COLO829 (cell line): ENCODE measurements around the gene MORC2.
A peak's percentile ranks its signal among the peaks of the same experiment; 100 is the strongest.

Experiments used
- DNase-seq: peaks from one replicate; pipeline ENCODE4 v3.0.0; 2012; ENCODE audit warnings: low spot score

The MORC2 gene

DNA sequence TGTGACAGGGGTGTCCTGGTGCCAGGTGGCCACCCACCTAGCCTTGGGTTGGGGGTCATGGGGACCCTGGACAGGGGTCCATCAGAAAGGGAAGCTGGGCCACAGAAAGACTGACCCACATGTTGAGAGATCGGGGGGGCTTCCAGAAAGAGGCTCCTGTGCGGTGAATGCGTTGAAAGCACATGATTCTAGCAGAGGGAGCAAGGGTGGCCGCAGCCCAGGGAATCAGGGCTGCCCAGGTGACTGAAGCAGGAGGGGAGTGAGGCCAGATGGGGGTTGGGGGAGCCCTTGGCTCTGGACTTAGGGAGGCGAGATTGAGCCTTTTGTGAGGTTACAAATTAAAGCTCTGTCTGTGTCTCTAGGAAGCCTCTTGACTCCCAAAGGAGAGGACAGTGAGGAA lies 80.7 kb downstream of the MORC2 start:
- no peak for DNase-seq

DNA sequence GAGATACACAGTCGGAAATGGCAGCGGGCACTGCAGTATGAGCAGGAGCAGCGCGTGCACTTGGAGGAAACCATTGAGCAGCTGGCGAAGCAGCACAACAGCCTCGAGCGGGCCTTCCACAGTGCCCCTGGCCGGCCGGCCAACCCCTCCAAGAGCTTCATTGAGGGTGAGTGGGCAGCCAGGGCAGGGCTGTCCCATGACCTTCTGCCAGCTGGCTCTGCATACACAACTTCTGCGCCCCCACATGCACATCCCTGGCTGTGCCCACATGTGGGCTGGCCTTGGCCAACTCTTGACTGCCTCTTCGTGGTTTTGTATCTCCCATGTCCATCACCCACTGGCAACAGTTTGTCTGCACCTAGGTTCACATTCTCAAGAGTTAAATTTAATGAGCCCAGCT lies 81.1 kb downstream of the MORC2 start:
- DNase-seq = no peak

DNA sequence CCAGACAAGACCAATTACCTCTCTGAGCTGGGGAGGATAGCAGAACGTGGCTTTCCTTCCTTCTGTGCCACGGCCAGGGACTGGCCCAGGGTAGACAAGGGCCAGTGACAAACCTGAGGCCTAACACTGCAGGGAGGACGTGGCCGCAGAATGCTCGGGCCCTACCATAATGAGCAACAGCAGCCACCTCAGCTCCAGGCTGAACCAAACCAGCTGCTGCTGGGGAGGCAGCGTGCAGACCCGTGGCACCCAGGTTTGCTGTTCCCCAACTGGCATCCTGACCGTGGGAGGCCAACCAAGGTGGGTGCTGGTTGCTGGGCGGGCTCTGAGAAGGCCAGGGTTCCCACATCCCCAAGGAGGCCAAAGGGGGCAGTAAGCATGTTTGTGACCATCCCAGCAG lies 83.0 kb downstream of the MORC2 start:
- no peak for DNase-seq

DNA sequence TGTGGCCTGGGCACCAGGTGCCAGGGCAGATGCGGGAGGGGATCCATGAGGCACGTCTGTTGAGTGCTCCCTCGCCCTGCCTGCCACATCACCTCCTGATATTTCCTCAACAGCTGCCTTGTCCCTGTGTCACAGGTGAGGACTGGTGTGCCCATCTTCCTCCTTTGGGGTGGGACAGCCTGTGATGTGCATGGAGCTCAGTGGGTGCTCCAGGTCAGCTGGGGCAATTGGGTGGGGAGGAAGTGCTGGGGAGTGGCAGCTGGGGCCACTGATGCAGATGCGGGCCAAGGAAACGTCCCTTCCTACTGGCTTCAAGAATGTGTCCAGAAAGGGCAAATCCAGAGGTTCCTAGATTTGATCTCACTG lies 83.6 kb downstream of the MORC2 start:
- DNase-seq = no peak

DNA sequence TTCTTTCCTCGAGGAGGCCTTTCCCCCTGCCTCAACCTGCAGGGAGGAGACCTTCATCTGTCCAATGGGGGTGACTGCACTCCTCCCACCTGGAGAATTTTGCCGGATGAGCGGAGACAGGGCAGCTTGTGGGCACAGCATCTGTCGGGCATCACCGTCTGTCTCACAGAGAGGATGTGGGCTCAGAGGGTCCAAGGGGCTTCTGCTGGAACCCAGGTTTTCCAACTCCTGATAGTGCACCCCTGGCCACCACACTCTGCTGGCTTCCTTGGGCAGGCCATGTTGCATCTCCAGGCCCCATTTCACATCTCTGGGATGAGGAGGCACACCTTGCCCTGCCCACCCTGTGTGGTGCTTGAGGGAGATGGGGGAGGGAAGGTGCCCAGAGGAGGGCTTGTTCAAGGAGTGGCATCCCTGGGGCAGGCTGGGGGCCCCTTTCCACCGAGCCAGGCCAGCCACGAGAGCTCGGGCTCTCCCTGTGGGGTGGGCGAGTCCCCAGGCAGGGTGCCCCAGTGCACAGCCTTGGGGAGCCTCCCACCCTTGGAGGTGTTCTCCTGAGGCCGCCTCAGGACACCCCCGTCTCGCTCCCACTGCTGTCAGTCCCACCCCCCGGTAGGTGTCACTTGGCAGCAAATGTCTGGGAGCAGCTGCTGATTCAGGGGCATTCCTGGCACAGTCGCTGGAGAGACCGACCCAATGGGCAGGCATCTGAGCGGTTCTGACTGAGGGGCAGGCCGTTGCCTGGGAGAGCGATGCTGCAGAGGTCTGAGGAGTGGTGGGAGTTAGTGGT lies 84.2 kb downstream of the MORC2 start:
- no peak for DNase-seq

DNA sequence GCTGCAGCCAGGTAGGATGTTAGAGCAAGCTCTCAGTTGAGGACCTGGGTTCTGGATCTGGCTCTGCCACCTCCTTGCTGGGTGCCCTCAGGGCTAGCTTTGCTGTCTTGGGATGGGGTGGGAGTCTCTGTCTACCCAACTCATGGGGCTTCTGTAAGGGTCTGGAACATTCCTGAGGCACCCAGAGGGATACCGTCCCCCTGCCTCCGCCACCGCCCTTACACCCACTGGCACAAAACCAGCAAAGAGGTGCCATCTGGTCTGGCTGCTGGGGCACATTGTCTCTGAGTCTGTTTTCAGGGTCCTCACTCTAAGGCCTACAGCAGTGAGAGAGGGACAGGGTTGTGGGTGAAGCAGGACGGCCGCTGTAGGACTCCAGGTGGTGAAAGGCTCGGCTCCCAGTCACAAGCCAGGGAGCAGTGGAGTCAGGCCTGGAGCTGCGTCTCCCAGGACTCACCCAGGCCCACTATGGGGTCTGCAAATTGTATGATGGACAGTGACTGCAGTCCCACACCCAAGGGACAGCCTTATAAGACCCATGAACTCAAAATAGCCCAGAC lies 84.9 kb downstream of the MORC2 start:
- no peak for DNase-seq

DNA sequence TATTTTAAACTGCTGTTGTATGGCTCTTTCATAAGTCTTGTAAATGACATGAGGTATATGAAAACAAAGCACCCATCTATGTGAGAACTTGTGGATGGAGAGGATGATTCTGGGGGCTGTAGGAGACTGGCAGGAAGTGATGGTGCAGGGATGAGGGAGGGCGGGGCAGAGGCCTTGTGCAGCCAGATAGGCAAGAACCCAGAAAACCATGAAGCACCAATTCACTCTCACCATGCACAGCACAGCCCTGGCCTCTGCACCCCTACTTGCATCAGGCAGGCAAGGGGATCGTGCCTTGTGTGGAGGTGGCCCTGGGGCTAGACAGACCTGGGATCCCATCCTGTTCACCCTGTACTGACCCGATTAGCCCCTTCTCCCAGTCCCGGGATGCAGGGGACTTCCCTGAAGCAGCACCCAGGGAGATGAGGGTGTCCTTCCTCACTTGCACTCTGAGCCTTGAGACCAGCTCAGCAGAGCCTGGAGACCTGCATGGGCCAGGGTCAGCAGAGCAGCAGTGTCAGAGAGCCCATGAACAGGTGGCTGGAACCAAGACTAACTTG lies 85.5 kb downstream of the MORC2 start:
- DNase-seq = peak; percentile 27

DNA sequence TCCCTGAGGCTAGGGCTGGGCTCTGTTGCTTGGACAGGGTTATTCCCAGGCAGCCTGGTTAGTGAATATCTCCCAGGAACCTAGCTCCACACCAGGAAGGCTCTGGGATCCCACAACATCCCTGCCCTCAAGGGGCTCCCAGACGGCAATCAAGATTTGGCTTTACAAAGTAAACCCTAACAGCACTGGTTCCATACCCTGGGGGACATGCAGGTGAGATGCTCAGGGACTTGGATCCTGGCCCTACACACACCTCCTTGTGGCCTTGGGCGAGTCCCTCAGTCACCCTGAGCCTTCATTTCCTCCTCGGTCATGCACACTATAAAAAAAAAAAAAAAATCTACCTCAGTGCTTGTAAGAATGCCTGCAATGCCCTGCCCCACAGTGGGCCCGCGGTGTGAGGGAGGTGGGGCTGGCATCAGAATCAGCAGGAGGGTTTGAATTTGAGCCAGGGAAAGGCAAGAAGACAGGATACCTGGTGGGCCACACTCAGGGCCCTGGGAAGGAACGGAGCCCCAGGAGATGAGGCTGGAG lies 86.3 kb downstream of the MORC2 start:
- DNase-seq = no peak

DNA sequence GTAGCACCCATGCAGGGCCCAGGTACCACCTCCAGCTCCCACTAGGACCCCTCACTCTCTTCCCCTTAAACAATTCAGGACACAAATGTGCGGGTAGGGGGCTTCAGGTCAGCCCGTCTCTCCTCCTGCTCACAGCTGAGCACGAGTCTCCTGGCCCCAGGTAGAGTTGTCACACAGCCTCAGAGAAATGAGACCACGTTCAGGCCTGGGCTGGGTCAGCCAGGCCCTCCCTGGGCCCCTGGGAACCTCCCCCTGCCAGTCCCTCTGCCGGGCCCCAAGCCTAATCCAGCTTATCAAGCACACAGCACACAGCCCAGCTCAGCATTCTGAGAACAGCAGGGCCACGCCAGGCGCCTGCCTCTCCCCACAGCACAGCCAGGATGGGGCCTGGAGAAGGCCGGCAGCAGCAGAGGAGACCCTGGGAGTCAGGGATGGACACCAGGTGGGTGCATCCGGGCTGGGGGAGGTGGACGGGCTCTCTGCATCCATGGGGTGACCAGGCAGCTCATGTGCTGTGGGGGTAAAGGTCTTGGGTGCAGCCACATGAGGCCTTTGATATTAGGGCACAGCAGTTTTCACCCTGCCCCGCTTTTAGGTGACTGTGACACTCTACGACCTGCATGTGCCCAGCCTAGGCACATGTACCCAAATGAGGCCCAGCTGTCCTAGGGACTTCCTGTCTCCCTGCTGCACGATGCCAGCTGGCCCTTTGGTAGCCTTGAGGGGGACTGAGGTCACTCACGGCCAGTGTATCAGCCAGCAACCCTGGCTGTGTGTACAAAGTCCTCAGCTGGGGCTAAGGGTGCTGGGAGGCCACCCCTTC lies 87.0 kb downstream of the MORC2 start:
- no peak for DNase-seq

DNA sequence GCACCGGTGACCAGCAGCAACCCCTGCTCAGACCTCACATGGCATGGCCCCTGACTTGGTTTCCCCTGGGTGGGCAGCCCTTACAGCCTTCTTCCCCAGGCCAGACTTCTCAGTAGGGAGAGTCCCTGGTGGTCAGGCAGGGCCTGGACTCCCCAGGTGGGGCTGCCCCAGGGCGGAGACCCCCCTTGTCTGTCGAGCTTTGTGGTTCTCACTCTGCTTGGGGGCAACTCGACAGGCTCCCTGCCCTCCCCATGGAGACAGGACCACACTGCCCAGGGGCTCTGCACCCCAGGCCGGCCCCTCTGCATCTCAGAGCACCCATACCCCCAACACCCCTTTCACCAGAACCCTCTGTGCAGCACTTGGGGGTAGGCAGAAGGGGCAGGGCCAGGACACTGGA lies 87.7 kb downstream of the MORC2 start:
- no peak for DNase-seq

DNA sequence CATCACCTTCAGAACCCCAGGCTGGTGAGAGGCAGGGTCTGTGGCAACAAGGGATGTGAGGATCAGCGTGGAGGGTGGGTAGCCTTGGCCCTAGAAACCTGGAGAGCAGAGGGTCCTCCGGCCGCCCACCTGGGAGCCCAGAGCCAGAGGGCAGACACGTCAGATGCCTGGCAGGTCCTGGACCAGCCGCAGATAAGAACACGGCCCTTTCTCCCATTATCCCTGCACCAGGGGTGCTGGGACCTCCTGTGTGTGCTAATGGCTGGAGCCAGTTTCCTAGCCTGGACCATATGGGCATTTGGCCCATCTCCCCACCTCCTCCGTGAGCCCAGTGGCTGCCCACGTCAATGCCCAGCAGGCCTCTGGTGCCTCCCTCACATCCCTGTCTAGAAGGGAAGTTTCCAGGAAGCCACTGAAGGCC lies 88.4 kb downstream of the MORC2 start:
- no peak for DNase-seq

DNA sequence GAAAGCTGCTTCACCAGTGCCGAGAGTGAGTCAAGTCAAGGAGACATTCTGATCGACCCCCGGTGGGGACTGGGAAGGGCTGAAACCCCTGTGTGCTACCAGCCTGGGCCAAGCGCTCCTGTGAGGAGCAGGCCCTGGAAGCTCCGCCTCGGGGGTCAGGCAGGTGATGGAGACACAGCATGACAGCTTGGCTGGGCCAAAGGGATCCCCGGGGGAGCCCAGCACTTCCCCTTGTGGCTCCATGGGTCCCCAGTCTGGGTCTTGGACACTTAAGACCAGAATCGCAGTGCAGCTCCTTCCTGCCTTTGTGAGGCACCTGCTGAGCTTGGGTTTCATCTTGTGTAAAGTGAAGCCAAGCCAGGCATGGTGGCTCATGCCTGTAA lies 89.2 kb downstream of the MORC2 start:
- no peak for DNase-seq

DNA sequence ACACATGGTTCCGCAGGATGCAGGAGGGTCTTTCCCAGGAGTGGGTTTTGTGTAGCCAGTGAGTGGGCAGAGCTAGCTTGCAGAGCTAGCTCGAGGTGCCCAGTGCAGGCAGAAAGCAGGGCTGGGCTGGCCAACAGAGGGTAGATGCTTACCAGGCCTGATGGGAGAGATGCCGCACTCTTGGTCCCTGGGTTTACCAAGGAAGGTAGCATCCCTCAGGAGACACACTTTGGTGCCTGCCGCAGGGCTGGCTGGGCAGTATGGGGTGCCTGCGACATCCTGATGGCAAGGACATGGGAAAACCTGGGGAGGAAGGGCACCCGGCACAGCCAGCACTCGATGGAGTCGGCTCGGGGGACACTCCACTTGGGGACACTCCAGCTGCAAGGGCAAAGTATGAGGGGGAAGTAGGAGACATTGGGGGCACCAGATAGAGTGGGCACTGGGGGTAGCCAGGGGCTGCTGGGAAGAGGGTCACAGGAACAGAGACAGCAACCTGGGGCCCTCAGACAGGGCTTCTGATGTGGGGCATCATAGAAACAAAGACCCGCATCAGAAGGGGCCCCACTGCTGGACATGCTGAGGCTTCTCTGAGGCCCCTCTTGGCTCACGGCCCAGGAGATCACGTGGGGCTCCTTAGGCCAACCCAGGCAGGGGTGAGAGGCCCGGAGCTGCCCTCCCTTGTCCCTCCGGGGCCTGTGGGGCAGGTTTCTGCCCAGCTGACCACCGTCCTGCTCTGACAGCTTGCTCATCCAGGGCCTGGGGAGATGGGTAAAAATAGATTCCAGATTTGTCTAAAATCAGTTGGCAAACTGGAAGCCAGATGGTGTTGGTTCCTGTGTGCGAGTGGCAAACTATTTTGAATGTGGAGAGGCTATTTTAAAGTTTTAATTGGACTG lies 89.8 kb downstream of the MORC2 start:
- no peak for DNase-seq

DNA sequence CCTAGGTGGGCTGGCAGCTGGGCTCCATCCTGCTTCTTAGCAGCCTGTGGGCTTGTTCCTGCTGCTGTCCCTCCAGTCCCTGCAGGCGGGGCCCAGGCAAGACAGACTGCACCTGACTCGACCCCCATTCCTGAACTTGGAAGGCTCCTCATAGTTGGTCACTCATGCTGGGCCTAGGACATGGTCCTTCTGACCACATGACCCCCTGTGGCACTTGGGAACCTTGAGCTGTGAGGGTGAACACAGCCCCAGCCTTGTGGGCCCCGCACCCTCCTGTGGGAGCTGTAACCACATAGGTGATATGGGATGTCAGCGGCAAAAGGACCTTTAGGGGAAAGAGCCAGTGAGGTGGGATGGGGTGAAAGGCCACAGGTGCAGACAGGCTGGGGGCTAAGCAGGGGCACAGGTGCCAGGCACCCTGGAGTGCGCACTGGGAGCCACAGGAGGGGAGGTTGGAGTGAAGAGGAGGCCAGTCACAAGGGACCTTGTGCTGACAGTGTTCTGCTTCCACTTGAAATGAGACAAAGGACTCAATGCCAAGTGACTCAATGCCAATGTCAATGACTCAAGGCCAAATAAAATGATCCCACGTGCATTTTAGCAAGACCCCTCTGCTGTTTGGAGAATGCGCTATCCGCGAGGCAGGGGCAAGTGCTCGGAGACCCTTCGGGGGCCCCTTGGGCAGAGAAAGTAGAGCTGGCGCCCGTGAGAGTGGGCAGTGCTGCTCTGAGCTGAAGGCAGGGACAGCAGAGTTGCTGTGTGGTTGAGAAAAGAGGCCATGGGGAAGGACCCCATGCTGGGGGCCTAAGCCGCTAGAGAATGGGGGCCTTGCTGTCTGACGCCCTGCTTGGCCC lies 90.7 kb downstream of the MORC2 start:
- DNase-seq = no peak

DNA sequence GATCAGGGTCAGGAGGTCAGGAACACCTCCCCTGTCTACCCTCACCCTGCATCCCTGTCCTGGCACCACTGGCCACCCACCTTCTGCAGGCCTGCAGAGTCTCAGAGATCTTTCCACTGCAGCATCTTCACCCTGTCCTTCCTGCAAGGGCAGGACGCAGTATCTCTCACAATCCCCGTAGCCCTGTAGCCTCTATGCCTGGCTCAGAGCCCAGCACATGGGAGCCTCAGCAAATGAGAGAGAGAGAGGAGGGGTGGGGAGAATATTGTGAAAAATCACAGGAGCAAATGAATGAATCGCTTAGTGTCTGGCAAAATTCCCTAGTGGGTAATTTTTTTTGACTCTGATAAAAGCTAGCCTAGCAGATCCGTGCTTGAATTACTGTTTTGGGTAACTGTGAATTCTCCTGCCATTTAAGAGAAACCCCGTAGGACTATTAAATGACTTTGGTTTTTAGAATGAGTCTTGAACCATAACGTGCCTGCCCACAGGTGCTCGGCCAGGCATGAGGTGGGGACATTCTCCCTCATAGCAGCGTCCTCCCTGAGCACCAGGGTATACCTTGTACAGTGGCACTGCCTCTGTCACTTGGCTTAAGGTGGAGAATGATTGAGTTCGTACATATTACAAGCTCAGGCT lies 91.5 kb downstream of the MORC2 start:
- DNase-seq = peak; percentile 64

DNA sequence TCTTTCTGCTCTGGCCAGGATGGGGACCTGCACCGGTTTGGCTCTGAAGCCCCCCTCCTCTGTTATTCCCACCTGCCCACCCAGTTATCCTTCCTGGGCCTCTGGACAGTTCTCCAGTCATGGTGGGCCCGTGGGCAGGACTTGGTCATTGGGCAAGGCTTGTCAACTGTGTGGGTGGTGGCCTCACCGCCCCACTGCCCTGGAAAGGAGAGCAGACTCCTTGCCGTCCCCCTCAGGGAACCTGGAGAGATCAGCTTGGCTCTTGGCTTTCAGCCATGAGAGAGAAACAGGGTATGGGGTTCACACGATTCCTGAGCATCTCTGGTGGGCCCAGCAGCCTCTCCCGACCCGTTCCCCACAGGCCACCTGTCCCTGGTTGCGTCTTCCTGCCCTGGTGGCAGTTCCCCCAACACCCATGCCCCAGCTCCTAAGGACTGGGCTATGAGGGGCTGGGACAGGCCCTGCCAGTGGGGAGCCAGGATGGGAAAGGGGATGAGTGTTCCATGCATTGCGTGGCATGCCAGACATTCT lies 92.3 kb downstream of the MORC2 start:
- DNase-seq = no peak

DNA sequence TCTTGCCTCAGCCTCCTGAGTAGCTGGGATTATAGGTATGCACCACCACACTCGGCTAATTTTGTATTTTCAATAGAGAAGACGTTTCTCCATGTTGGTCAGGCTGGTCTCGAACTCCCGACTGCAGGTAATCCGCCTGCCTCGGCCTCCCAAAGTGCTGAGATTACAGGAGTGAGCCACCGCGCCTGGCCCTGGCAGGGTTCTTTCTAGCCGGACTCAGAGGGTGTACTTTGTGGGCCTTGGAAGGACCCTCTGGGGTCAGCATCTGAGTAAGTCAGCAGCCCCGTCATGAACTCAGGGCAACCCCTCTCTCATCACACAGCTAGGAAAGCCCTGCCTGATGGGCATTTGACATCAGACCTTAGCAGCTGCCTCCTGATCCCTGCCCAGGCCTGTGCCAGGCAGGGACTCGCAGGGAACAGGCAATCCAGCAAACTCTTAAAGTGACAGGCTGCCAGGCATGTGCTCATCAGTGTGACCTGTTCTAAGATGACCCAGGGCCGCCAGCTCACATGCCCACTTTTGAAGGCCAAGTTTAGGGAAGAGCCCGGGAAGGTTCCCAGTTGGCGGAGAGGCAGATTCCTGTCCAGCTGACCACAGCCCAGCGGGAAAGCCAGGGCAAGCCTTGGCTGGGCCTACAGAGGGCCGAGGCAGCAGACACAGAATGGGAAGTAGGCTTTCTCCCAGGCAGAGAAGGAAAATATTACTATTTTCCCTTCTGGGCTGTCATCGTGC lies 92.9 kb downstream of the MORC2 start:
- DNase-seq = no peak
